ENCODE measurements around the gene GNA12.

- TF ChIP-seq CTCF (optimal IDR thresholded peaks at IDR 0.05 in 1 of 3, IDR thresholded peaks at IDR 0.05 in 1 of 3, conservative IDR thresholded peaks at IDR 0.05 in 1 of 3; ENCODE audit: extremely low read depth in 1 of 3, insufficient read depth in 2 of 3, low read length in 3 of 3) = no peak
- TF ChIP-seq EZH2 (IDR thresholded peaks at IDR 0.05; ENCODE audit: low read length) = no peak
Observed at GRCh38 chr7:2724453-2725177, 119.5 kb downstream of the GNA12 start.

Data from keratinocyte (primary cell).